CD4-positive, alpha-beta T cell treated with Interleukin-15 for 1 hour (primary cell): ENCODE measurements around the gene SRRM4.
"Not testable (repeated sequence)": the region's sequence is repeated elsewhere in the genome, so short reads cannot be mapped to it uniquely, and the experiment has no call there.

Source experiments
- DNase-seq: peaks from one replicate; pipeline ENCODE4 v3.0.0-alpha.2; 2020

Gene SRRM4

DNA sequence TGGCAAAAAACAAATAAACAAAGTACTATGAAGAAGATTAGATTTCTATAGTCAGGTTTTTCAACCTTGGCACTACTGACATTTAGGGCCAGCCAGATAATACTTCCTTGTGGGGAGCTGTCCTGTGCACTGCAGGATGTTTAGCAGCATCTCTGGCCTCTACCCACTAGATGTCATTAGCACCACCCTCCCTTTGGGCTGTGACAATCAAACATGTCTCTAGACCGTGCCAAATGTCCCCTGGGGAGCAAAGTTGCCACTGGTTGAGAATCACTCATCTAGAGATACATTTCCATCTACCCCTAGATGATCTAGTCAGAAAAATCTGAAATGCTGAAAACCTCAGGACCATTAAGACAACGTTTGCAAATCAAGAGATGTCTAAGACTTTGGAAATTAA, 29.9 kb downstream of the SRRM4 start:
- DNase-seq = no peak

DNA sequence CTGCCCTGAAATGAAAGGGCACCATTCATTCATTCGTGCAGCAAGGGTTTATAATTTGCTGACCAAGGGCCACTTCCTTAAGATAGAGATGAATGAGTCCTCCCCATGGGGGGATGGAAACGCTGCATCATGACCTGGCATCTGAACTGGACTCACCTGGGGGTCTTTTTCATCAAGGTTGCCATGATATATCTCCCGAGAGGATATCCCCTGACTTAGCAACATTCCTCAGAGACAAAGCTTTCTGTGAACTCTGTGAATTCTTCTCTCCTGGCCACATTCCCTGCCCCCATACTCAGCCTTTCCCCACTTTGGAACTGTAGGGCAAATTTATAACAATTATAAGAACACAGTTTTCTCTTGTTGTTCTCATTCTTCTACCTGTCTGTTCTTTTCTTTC, 30.8 kb downstream of the SRRM4 start:
- no peak for DNase-seq

DNA sequence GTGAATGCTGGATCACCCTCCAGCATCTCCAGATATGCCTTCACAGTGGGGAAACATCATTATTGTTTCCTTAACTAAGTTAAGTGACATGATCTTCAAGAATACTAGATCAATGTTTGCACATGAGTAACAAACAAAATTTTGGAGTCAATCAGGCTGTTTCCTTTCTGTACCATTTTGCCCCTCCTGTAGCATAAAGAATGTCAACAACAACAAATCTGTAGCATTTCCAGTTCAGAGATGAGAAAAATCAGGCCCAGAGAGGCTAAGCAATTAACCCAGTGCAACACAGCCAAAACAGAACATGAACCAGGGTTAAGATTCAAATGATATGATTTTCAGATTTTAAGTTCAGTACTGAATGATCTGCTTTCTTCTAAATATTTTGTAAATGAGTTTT, 31.7 kb downstream of the SRRM4 start:
- DNase-seq = no peak

DNA sequence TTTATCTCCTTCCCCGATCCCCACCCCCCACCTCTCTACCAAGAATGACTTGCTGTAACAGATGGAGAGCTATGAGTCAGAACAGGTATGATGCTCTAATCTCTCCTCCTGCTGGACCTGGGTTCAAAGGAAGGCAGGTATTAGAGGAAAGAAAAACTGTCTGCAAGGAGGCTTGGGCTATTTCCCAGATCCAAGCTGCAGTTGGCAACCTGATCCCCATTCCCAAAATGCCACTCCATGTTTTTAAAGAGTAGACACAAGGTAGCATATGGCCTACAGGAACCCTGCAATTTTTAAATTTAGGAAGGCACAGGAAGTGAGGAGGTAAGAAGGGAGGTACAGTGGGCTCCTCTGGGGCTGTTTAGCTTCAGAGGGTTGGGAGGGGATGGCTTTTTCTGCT, 33.0 kb downstream of the SRRM4 start:
- no peak for DNase-seq

DNA sequence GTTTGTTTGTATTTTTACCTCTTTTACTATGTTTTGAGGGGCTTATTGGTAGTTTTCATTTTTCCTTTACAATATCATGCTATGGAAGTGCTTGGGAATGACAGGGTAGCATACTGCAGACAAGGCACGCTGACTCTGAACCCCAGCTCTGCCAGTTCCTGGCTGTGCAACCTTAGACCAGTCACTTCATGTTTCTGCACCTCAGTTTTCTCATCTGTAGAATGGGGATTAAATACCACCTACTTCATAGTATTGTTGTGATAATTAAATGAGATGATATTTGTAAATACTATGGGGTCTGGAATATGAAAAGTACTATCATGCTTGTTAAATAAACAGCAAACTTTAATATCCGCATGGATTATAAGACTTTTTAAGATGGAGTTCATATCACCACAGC, 35.4 kb downstream of the SRRM4 start:
- DNase-seq = no peak

DNA sequence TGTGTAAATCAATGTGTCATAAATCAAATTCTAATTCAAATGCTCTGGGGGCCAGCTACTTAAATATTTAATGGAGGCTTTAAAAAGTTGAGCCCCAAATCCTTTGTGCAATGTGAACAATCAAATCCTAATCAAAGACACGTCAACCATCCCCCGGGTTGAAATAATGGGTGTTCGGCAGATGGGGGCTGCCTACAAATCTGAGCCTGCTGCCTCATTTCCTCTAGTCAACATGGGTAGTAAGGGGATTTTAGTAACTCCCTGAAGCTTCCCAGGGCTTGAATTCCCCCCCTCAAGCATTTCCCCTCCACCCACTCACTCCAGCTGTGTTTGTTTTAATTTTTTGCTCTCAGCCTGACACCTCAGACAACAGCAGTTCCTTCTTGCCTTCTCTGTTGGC, 37.8 kb downstream of the SRRM4 start:
- no peak for DNase-seq

DNA sequence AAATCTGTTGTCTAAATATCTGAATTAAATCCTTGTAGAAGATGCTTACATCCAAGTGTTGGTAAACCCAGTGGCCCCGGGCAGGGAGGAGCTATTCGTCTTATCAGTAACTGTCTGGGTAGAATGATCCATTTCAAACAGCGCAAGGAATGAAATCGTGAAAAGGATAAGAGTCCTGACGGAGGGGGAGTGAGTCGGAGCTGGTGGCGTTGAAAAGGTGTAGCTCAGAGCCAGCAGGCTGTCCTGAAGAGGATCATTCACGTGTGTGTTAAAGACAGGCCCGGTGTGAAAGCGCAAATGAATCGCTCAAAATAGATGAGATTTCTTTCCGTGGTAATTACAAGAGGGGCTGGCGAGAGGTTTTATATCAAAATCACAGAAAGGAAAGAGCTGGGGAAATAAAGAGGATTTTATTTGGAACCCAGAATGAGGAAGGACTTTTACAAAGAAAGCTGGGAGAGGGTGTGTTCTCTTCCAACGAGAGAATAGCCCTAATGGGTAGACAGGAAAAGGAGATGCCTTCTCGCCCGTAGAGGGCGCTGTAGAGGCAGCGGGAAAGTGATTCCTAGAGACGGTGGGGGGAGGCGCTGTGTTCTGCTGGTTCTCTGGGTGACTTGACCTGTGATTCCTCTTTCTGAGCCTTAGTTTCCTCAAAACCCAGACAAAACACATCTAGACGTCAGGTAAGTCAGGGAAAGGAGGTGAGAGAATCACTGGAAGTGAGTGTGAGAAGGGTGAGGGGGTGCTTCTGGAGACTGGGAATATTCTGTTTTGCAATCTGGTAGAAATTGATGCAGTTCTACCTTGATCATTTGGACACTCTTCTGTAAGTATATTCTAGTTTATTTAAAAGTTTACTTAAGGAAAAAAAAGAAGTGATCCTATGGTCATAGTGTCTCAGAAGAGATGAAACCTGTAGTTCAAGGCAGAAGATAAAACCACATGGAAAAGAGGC, 39.3 kb downstream of the SRRM4 start:
- DNase-seq = no peak

DNA sequence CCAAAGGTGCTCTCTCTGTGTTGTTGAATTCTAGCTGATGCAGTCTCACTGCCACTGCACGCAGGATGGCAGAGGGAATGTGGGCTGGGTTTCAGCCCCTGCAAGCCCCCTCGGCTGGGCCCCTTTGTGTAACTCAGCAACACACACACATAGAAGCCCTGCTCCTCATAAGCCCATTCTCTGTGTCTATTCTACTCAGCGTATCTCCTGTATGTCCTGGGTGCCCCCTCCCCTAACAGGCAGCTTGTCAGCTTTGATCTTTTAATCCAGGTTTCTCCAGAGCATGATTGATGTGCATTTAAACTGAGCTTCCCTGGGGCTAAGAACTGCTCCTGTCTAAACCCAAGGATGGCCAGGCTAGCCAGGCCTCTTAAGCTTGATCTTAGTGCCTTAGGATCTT, 43.0 kb downstream of the SRRM4 start:
- no peak for DNase-seq

DNA sequence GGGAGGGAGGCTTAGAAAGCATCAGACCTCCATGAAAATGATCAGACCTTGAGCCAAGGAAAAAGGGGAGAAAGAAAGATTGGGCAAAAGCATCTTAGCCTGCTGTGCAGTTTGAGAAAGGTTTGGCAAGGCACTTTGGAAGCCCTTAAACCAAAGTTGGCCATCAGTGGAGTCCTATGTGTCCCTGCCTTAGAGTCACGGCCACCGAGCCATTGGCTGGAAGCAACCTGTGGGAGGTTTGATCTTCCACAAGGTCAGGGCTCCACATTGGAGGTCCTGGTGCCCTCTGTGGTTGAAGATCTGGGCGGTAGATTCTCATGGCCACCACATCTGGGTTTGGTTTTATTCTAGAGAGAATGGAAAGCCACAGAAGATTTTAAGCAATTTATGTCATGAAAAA, 44.4 kb downstream of the SRRM4 start:
- DNase-seq = no peak

DNA sequence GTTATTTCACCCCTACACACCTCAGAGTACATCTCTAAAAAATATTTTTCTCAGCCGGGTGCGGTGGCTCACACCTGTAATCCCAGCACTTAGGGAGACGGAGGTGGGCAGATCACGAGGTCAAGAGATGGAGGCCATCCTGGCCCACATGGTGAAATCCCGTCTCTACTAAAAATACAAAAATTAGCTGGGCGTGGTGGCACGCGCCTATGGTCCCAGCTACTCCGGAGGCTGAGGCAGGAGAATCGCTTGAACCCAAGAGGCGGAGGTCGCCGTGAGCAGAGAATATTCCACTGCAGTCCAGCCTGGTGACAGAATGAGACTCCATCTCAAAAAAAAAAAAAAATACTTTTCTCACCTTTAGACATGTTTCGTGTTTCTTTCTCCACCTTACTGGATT, 52.0 kb downstream of the SRRM4 start:
- not testable (repeated sequence) for DNase-seq

DNA sequence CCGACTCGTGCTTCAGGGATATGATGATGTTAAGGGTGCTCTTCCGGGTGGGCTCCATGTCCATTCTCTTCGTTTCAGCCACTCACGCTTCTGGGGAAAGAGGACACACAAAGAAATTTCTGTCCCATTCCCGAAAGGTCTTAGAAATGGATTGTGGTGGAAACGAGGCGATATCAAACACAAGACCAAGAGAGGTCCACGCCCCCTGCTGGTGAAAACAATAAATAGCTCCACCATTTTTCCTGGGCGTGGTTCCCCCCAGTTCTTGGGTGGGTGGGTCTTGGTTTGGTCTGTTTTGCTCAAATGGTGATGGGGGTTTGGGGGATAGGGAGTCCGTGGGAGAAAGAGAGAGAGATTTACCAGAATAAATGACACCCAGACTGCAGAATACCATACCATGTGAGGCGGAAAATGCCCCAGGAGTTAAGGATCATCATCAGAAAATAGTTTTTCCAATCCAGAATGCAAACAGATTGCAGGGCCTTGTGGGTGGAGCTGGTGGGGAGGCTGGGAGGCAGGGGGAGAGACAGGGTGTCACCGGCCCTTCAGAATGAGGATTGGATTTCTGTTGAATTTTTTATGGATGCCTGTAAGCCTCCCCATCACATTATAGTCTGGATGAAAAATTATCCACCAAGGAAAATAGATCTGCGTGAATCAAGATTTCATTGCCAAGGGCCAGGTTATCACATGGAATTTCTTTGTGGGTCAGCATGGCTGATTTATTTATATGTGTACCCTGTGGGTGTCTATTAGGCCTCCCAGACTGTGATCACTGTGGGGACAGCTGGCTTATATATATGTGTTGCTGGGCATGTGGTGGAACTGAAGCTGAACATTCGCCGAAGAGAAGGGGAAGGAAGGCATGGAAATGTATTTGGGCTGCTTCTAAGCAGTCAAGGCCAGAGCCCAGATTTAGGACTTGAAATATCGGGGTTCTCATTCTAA, 55.8 kb downstream of the SRRM4 start:
- no peak for DNase-seq

DNA sequence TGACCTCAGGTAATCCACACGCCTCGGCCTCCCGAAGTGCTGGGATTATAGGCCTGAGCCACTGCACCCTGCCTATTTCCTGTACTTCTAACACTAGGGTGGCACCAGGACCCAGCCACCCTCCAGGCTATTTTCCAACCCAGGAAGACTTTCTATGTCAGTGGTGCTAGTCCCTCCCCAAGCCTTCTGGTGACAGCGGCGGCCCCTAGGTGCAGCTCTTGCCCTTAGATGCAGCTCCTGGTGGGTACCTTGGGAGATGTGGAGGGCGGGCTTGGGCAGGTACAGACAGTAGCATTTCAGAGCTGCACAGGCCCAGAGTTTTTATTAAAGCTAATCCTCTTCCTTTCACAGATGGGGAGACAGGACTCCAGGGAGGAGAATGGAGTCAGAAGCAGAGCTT, 62.8 kb downstream of the SRRM4 start:
- no peak for DNase-seq

DNA sequence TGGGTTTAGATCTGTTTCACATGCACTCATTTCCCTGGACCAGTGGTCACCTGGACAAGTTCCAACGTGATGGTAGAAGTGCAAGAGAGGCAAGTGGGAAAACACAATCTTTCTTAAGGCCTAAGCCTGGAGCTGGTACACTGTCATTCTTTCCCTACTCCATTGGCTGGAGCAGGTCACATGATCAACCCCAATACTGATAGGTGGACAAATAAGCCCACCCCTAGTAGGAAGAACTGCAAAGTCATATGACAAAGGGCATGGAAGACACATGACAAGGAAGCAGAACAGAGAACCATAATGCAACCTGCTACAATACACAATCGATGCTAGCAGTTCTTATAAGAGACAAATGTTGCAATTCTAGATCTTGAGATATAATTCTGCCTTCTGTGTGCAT, 66.3 kb downstream of the SRRM4 start:
- no peak for DNase-seq

DNA sequence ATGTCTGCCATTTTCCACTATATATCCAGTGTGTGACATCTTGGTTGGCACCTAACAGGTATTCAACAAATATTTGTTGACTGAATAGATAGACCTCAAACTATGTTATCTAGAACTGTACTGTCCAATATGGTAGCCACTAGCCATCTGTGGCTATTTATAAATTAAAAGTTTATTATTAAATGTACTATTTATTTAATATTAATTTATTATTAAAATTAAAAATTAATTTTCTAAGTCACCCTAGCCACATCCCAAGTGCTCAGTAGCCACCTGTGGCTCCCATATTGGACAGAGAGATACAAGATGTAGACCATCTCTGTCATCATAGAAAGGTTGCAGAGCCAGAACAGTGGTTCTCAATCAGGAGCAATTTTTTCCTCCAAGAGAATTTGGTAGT, 69.3 kb downstream of the SRRM4 start:
- DNase-seq = no peak

DNA sequence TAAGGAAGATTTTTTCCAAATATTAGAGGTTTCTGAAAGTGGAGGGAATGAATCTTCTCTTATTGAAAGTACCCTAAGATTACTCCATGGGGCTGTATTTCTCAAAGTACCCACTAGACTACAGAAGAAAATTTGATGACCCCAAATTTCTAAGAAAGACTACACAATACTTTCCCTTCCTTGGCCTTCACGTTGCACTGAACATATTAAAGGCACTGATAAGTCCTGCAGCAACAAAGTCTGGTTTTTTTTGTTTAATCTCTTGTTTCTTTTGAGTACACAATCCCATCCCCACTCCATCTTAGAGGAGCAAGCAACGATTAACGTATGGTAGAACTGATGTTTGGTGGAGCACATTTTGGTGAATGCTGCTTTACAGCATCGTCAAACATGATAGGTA, 70.1 kb downstream of the SRRM4 start:
- DNase-seq = no peak

DNA sequence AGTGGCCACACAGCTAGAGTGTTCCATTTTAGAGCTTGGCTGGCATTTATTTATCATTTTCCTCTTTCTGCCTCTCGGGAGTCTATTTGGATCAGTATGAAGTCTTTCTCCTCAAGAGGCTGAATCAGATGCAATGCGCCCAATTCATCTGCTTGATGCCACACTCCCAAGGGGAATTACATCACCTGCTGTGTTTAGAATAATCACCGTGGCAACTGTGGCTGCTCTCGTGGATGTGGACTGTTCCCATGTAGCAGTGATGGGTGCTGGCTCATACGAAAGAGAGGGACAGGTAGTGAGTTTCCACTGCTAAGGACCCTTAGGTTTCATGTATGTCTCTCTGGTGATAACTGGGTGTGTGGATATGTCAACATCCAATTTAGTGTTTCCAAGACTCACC, 70.7 kb downstream of the SRRM4 start:
- DNase-seq = no peak

DNA sequence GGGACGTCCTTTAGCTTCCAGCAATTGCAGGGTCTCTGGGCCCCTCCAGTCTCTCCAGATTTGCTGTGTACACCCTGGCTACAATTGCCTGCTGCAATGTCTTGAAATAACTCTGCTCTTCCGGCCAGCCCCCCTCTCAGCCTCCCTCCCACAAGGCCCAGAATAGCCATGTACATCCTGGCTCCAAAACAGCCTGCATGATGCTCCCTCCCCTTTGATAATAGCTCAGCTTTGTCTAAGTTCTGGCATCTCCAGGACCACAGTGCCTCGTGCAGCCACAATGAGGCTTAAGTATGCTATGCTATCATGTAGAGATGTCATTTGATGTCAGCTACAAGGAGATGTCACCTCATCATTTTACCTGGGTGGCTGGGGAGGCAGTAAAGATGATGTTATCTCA, 74.6 kb downstream of the SRRM4 start:
- DNase-seq = no peak

DNA sequence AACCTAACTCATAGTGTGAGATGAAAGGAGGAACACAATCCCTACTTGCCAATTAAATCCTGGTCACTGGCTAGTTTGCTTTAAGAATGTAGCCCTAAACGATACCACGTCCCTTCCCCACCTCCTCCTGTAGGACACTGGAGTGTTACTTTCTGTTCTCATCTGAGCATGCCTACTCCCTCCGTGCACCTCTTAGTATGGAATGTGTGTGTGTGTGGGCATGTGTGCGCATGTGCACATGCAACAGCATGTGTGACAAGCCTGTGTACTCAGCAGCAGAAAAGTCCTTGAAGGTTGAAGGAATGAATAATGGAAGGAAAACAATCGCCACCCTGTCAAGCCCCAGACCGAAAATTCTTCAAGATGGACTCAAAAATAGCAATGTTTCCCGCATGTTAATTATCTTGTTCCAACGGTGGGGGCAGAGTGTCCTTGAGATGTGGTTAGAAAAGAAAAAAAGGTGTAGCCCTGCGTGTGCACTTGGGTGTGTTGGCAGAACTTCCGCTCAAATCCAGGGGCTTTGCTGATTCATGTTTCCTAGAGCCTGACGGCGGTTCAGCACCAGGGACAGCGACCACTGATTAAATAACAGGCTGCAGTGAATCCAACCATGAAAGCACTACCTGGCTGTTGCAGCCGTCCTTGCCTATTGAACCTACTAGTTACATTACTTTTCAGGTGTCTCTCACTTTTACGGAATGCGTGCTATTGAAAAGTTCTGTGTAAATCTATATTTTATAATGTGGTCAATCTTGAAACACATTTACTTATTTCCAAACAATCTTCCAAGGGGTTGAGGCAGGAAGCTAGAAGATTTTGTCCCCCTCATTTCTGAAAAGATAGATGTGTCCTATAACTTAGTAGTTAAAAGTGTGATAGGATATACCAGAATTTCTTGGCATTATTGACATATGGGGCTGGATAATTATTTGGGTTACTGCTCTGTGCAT, 79.8 kb downstream of the SRRM4 start:
- DNase-seq = no peak

DNA sequence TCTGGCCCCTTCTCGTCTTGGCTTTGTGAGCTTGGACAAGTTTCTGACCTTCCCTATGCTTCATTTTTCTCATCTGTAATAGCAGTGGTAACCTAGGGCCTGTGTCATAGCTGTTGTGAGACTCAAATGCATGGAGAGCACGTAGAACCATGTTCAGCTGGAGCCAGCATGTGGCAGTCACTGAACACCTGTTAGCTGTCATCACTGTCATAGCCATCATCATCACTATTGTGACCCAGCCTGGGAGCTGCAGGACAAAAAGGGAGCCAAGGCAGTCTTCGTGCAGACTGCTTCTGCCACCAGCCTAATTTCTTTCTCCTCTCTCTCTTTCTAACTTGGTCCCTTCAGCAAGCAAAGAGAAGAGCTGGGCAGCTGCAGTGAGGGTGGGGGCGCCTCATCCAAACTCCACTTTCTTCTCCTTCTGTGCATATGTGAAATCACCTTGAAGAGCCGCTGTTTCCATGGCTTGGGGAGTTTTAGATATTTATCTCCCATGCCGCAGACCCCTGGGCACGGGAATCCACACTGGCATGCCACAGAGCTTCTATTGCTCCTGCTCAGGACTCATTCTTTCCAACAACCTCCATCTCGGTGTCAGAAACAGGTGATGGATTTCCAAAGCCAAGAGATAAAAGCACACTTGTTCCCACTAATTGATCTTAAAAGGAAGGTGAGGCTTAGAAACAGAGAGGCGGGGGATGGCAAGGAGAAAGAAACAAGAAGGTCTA, 87.0 kb downstream of the SRRM4 start:
- no peak for DNase-seq

DNA sequence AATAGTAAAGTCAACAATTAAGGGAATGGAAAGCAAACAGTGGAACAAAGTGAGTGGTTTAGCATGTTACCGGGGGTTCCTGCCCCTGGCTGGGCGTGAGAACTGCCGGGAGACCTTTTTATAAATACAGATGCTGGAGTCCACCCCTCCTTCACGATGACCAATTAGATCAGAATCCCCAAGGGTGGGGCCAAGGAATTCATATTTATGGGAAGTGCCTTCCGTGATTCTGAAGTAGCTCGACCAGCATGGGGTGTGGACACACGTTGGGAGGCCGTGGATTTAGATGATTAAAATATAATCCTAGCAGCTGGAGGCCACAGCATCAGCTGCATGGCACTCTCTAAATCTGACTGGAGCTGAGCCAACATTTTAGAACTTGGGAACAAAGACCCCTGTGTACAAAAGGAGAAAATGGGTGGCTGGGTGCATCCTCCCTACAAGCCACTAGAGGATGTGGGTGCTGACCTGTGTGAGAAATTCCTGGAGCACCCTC, 87.9 kb downstream of the SRRM4 start:
- no peak for DNase-seq

DNA sequence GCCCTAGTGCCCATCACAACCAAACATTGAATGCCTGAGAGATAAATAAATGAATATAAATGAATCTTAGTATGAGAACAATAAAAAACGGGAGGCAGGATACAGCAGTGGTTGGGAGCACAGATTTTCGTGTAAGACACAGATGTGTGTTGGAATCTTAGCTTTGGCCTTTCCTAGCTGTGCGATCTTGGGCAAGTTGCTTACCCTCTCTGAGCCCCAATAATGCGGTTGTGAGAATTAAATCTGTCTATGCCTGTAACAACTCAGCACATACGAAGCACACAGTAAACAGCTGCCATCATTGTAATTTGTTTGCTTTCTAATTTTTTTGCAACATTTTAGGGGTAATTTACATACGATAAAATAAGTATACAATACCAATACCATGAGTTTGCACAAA, 89.8 kb downstream of the SRRM4 start:
- DNase-seq = no peak
